HUES6 (cell line): Measurements from ENCODE around the gene MAN1A1.

ENCODE experiments used
- H3K27ac ChIP-seq: 2 replicates; pipeline ENCODE4 v1.7.0; 2013; ENCODE audit warnings: low read depth, mild to moderate bottlenecking, low read length, inconsistent platforms
- H3K27me3 ChIP-seq: 2 replicates; pipeline ENCODE4 v1.6.1; 2013; ENCODE audit warnings: low read length; ENCODE audit not compliant: control insufficient read depth, insufficient read depth
- H3K36me3 ChIP-seq: 2 replicates; pipeline ENCODE4 v1.6.1; 2013; ENCODE audit warnings: low read length; ENCODE audit not compliant: control insufficient read depth, insufficient read depth
- H3K4me1 ChIP-seq: 2 replicates; pipeline ENCODE4 v1.6.1; 2013; ENCODE audit warnings: low read length; ENCODE audit not compliant: control insufficient read depth, insufficient read depth
- H3K4me3 ChIP-seq: 2 replicates; pipeline ENCODE4 v1.5.1; 2013; ENCODE audit warnings: low read depth, low read length
- H3K9ac ChIP-seq: one replicate; pipeline ENCODE4 v1.6.1; 2013; ENCODE audit warnings: mild to moderate bottlenecking, low read length
- H3K9me3 ChIP-seq: 2 replicates; pipeline ENCODE4 v1.6.1; 2013; ENCODE audit warnings: low read depth, low read length; ENCODE audit not compliant: control insufficient read depth, insufficient read depth

The MAN1A1 gene

GRCh38 chr6:119283214-119283613, 66.3 kb downstream of the MAN1A1 start:
- H3K27ac ChIP-seq: no peak overlapping the region
- H3K27me3 ChIP-seq: no peaks in the 10 kb centered on the region
- H3K4me1 ChIP-seq: no peaks in the 10 kb centered on the region
- H3K9ac ChIP-seq: no peak overlapping the region
- no peaks in the 10 kb centered on the region for H3K9me3 ChIP-seq
- H3K4me3 ChIP-seq: no peak overlapping the region
- no peaks in the 10 kb centered on the region for H3K36me3 ChIP-seq

- no peaks in the 10 kb centered on the region for H3K36me3 ChIP-seq
- no peak overlapping the region for H3K4me3 ChIP-seq
- no peaks in the 10 kb centered on the region for H3K4me1 ChIP-seq
- H3K9me3 ChIP-seq: no peaks in the 10 kb centered on the region
- no peaks in the 10 kb centered on the region for H3K27me3 ChIP-seq
- no peak overlapping the region for H3K27ac ChIP-seq
- H3K9ac ChIP-seq: no peak overlapping the region
These were observed 68.9 kb downstream of the MAN1A1 start for GRCh38 chr6:119280668-119281067.

GRCh38 chr6:119280080-119280479, 69.5 kb downstream of the MAN1A1 start:
- Histone ChIP-seq H3K27ac (no peak overlapping the region), H3K9me3 (no peaks in the 10 kb centered on the region), H3K27me3 (no peaks in the 10 kb centered on the region)

GRCh38 chr6:119278625-119279024, 70.9 kb downstream of the MAN1A1 start:
- Histone ChIP-seq H3K9me3 (no peaks in the 10 kb centered on the region), H3K4me3 (no peak overlapping the region), H3K4me1 (no peaks in the 10 kb centered on the region), H3K9ac (no peak overlapping the region), H3K27me3 (no peaks in the 10 kb centered on the region), H3K27ac (no peak overlapping the region), H3K36me3 (no peaks in the 10 kb centered on the region)

More at GRCh38 chr6:119280080-119280479, 69.5 kb downstream of the MAN1A1 start:
- no peaks in the 10 kb centered on the region for H3K36me3 ChIP-seq
- H3K4me1 ChIP-seq: no peaks in the 10 kb centered on the region
- no peak overlapping the region for H3K9ac ChIP-seq
- H3K4me3 ChIP-seq: no peak overlapping the region

GRCh38 chr6:119277052-119277451, 72.5 kb downstream of the MAN1A1 start:
- no peak overlapping the region for H3K4me3 ChIP-seq
- H3K27ac ChIP-seq: no peak overlapping the region
- no peaks in the 10 kb centered on the region for H3K4me1 ChIP-seq
- H3K27me3 ChIP-seq: no peaks in the 10 kb centered on the region
- H3K36me3 ChIP-seq: no peaks in the 10 kb centered on the region
- no peak overlapping the region for H3K9ac ChIP-seq
- no peaks in the 10 kb centered on the region for H3K9me3 ChIP-seq

GRCh38 chr6:119276211-119276610, 73.3 kb downstream of the MAN1A1 start:
- Histone ChIP-seq H3K4me1 (no peaks in the 10 kb centered on the region), H3K9me3 (peaks cover under 1% of the 10 kb centered on the region; the same call in 1 of the 2 replicates), H3K9ac (no peak overlapping the region), H3K27ac (no peak overlapping the region), H3K36me3 (no peaks in the 10 kb centered on the region), H3K4me3 (no peak overlapping the region), H3K27me3 (no peaks in the 10 kb centered on the region)

GRCh38 chr6:119274197-119274595, 75.4 kb downstream of the MAN1A1 start:
- no peak overlapping the region for H3K27ac ChIP-seq
- no peaks in the 10 kb centered on the region for H3K27me3 ChIP-seq
- 0 out of 2 replicates have a peak, but pooled peaks cover 3% of the 10 kb centered on the region for H3K36me3 ChIP-seq
- H3K9ac ChIP-seq: no peak overlapping the region
- no peaks in the 10 kb centered on the region for H3K4me1 ChIP-seq
- peaks cover 13% of the 10 kb centered on the region for H3K9me3 ChIP-seq
- no peak overlapping the region for H3K4me3 ChIP-seq

GRCh38 chr6:119273272-119274196, 76.0 kb downstream of the MAN1A1 start:
- H3K4me3 ChIP-seq: no peak overlapping the region
- no peaks in the 10 kb centered on the region for H3K4me1 ChIP-seq
- H3K9me3 ChIP-seq: peaks cover 13% of the 10 kb centered on the region
- H3K27me3 ChIP-seq: no peaks in the 10 kb centered on the region
- H3K27ac ChIP-seq: no peak overlapping the region
- no peak overlapping the region for H3K9ac ChIP-seq
- H3K36me3 ChIP-seq: 0 out of 2 replicates have a peak, but pooled peaks cover 3% of the 10 kb centered on the region

- Histone ChIP-seq H3K4me3 (no peak overlapping the region), H3K36me3 (0 out of 2 replicates have a peak, but pooled peaks cover 3% of the 10 kb centered on the region), H3K27me3 (no peaks in the 10 kb centered on the region), H3K9ac (no peak overlapping the region), H3K9me3 (peaks cover 13% of the 10 kb centered on the region), H3K4me1 (no peaks in the 10 kb centered on the region), H3K27ac (no peak overlapping the region)
These were observed 79.0 kb downstream of the MAN1A1 start for GRCh38 chr6:119270545-119270944.

- no peak overlapping the region for H3K9ac ChIP-seq
- 0 out of 2 replicates have a peak, but pooled peaks cover 3% of the 10 kb centered on the region for H3K36me3 ChIP-seq
- no peaks in the 10 kb centered on the region for H3K4me1 ChIP-seq
- H3K9me3 ChIP-seq: peaks cover 13% of the 10 kb centered on the region
- H3K27me3 ChIP-seq: no peaks in the 10 kb centered on the region
- no peak overlapping the region for H3K4me3 ChIP-seq
- no peak overlapping the region for H3K27ac ChIP-seq
These were observed 80.1 kb downstream of the MAN1A1 start for GRCh38 chr6:119269266-119270103.
